Smooth muscle cell (in vitro differentiated cells): ENCODE data around the gene S1PR2. TPM values are rescaled to one million over a fixed set of nuclear protein-coding genes. Genes with fewer than 3 reads are reported as not detected.
"Not testable (repeated sequence)": the region's sequence is repeated elsewhere in the genome, so short reads cannot be mapped to it uniquely, and the experiment has no call there.

Experiments used
- DNase-seq: peaks from one replicate; lab custom pipeline; 2025; ENCODE audit not compliant: unreplicated experiment; lab: John Stamatoyannopoulos, UW
- H2AFZ ChIP-seq: fragments of 200-600 bp; sonication (generic); 2 replicates; pipeline ENCODE4 v1.6.0; 2016; ENCODE audit warnings: antibody characterized with exemption, low read depth, mild to moderate bottlenecking
- H3F3A ChIP-seq: fragments of 200-600 bp; sonication (generic); 2 replicates; pipeline ENCODE4 v1.6.0; 2017; ENCODE audit warnings: antibody characterized with exemption, low read depth
- H3K27ac ChIP-seq: fragments of 200-600 bp; sonication (generic); 2 replicates; pipeline ENCODE4 v1.5.1; 2016; ENCODE audit warnings: low read depth, mild to moderate bottlenecking
- H3K27me3 ChIP-seq: fragments of 200-600 bp; sonication (generic); 2 replicates; pipeline ENCODE4 v1.6.1; 2016; ENCODE audit warnings: low read depth, mild to moderate bottlenecking
- H3K36me3 ChIP-seq: fragments of 200-600 bp; sonication (generic); 2 replicates; pipeline ENCODE4 v1.5.1; 2016; ENCODE audit warnings: low read depth
- H3K4me1 ChIP-seq: fragments of 200-600 bp; sonication (generic); 2 replicates; pipeline ENCODE4 v1.5.1; 2016; ENCODE audit warnings: low read depth
- H3K4me2 ChIP-seq: fragments of 200-600 bp; sonication (generic); 2 replicates; pipeline ENCODE4 v1.6.0; 2016; ENCODE audit warnings: mild to moderate bottlenecking
- H3K4me3 ChIP-seq: fragments of 200-600 bp; sonication (generic); 2 replicates; pipeline ENCODE4 v1.5.1; 2016; ENCODE audit warnings: mild to moderate bottlenecking
- H3K79me2 ChIP-seq: fragments of 200-600 bp; sonication (generic); 2 replicates; pipeline ENCODE4 v1.6.0; 2016; ENCODE audit warnings: low read depth, mild to moderate bottlenecking
- H3K9ac ChIP-seq: fragments of 200-600 bp; sonication (generic); 2 replicates; pipeline ENCODE4 v1.6.0; 2016; ENCODE audit warnings: low read depth
- H3K9me3 ChIP-seq: fragments of 200-600 bp; sonication (generic); replicated peaks from 2 replicates; pipeline ENCODE4 v1.5.1; 2016; ENCODE audit warnings: low read depth
- H4K20me1 ChIP-seq: fragments of 200-600 bp; sonication (generic); 2 replicates; pipeline ENCODE4 v1.6.0; 2016; ENCODE audit warnings: low read depth
- WGBS: methylation state at CpG from one replicate; pipeline ENCODE4 v1.1.7; 2016; ENCODE audit warnings: low lambda C conversion rate; 5-methylcytosine and 5-hydroxymethylcytosine counted together
- polyA plus RNA-seq: library from polyadenylated mRNA; unstranded; fragments of >200 nt; fragmentation: Nextera tagmentation; extraction: Ambion mirVana; gene quantifications from 2 replicates; pipeline ENCODE4 v1.2.1, GENCODE V29; 2016
- total RNA-seq: library from RNA; depleted of rRNA; stranded (reverse); fragments of >200 nt; gene quantifications from 2 replicates; pipeline ENCODE4 v1.2.3, GENCODE V29; 2014
- TF ChIP-seq, protein P1 (sequence below): fragments of 200-600 bp; sonication (generic); IDR thresholded peaks from 2 replicates; pipeline ENCODE4 v1.5.1; 2017; ENCODE audit warnings: borderline replicate concordance, mild to moderate bottlenecking, antibody characterized with exemption; ENCODE audit not compliant: insufficient read depth, poor library complexity, severe bottlenecking

The S1PR2 gene
- total and polyA plus RNA-seq, 2 experiments from 2014 or later = 6.5 to 9.8 TPM

DNA sequence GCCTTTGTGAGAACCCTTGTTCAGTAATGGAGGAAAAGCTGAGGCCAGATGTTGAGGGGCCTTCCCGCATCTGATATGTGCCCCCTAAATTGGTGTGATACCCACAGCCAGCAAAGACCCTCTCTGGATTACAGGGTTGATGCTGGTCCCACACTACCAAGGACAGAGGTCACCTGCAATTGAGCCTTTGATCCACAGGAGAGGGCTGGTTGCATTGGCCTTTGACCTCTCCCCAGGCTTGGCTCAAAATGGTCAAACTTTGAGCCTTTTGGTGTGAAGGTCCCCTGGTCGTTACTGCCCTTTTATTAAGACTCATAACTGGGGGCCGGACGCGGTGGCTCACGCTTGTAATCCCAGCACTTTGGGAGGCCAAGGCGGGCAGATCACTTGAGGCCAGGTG, 12.5 kb upstream of the S1PR2 start:
- no peaks in the 10 kb centered on the region for H4K20me1 ChIP-seq
- H3K9ac ChIP-seq = no peak overlapping the region
- no peak overlapping the region for H3K4me3 ChIP-seq
- H3K27me3 ChIP-seq = no peaks in the 10 kb centered on the region
- no peaks in the 10 kb centered on the region for H3K9me3 ChIP-seq
- H3K36me3 ChIP-seq = no peaks in the 10 kb centered on the region
- H3F3A ChIP-seq = no peaks in the 10 kb centered on the region
- no peak overlapping the region for H3K4me2 ChIP-seq
- 97% methylated on average over 7 of the region's 7 CpGs for WGBS
- no peaks in the 10 kb centered on the region for H3K4me1 ChIP-seq
- H3K79me2 ChIP-seq = no peaks in the 10 kb centered on the region
- H2AFZ ChIP-seq = no peak overlapping the region
- H3K27ac ChIP-seq = no peak overlapping the region
- DNase-seq = no peak
- TF ChIP-seq, protein P1, sequence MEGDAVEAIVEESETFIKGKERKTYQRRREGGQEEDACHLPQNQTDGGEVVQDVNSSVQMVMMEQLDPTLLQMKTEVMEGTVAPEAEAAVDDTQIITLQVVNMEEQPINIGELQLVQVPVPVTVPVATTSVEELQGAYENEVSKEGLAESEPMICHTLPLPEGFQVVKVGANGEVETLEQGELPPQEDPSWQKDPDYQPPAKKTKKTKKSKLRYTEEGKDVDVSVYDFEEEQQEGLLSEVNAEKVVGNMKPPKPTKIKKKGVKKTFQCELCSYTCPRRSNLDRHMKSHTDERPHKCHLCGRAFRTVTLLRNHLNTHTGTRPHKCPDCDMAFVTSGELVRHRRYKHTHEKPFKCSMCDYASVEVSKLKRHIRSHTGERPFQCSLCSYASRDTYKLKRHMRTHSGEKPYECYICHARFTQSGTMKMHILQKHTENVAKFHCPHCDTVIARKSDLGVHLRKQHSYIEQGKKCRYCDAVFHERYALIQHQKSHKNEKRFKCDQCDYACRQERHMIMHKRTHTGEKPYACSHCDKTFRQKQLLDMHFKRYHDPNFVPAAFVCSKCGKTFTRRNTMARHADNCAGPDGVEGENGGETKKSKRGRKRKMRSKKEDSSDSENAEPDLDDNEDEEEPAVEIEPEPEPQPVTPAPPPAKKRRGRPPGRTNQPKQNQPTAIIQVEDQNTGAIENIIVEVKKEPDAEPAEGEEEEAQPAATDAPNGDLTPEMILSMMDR = no peak

DNA sequence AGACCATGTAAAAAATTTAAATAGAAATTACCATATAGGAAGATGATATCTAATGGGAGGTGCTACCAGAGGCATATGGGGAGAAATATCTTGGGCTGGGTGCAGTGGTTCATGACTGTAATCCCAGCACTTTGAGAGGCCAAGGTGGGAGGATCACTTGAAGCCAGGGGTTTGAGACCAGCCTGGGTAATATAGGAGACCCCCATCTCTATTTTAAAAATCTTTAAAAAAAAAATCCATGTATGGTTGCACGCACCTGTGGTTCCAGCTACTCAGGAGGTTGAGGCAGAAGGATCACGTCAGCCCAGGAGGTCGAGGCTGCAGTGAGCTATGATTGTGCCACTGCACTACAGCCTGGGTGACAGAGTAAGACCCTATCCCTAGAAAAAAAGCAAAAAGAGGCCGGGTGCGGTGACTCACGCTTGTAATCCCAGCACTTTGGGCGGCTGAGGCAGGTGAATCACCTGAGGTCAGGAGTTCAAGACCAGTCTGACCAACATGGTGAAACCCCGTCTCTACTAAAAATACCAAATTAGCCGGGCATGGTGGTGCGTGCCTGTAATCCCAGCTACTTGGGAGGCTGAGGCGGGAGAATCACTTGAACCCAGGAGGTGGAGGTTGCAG, 10.8 kb upstream of the S1PR2 start:
- H3K4me3 ChIP-seq, H4K20me1 ChIP-seq, H3K27me3 ChIP-seq, H3K9me3 ChIP-seq, H3K27ac ChIP-seq, H3F3A ChIP-seq, H3K9ac ChIP-seq, H3K4me2 ChIP-seq, H3K36me3 ChIP-seq, DNase-seq, H3K4me1 ChIP-seq, H2AFZ ChIP-seq, H3K79me2 ChIP-seq: not testable (repeated sequence)
- 94% methylated on average over 11 of the region's 11 CpGs for WGBS

DNA sequence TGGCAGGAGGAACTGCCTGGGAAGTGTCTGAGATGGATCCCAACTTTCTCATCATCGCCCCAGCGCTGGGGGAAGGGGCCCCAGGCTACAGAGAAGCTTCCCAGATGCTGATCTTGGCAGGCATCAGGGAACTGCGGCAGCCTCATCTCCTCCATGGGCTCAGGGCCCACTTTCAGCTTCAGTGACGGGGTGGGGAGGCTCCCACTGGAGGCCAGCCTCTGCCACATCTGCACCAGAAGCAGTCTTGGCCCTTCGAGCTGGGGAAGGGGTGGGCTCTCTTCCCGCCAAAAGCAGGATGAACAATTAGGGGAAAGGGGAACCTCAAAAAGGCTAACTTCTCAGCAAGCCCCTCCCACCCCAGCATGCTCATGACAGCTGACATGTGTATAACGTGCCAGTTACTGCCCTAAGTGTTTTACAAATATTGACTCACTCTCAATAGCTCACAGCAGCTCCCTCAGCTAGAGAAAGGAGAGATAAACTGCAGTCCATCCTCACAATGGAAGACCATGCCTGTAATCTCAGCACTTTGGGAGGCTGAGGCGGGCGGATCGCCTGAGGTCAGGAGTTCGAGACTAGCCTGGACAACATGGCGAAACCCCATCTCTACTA, 7.1 kb upstream of the S1PR2 start:
- Histone ChIP-seq H3K79me2 (no peaks in the 10 kb centered on the region), H2AFZ (no peak overlapping the region), H3K4me3 (no peak overlapping the region), H3K36me3 (no peaks in the 10 kb centered on the region), H3K27ac (no peak overlapping the region), H3K9me3 (no peaks in the 10 kb centered on the region), H3K9ac (no peak overlapping the region), H3K27me3 (no peaks in the 10 kb centered on the region), H4K20me1 (no peaks in the 10 kb centered on the region), H3K4me1 (no peaks in the 10 kb centered on the region), H3F3A (no peaks in the 10 kb centered on the region), H3K4me2 (no peak overlapping the region)
- DNase-seq = no peak
- 73% methylated on average over 12 of the region's 12 CpGs for WGBS
- TF ChIP-seq, protein P1 = no peak

DNA sequence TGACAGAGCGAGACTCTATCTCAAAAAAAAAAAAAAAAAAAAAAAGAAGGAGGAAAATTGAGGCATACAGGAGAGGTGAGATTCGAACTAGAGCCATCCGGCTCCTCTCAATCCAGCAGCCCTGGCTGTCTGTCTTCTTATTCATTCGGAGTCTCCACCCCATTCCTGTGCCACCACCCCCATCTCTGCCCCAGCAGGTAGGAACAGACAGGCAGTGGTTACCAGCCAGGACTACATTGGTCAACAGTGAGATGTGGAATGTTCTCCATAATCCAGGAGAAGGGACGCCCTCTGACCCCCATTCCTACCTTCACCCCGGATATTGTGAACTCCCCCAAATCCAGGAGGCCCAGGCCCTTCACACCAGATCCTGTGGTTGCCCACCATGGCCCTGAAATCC, 6.6 kb upstream of the S1PR2 start:
- H4K20me1 ChIP-seq = no peaks in the 10 kb centered on the region
- no peak overlapping the region for H3K4me2 ChIP-seq
- H3K9me3 ChIP-seq = no peaks in the 10 kb centered on the region
- H3K27ac ChIP-seq = no peak overlapping the region
- no peaks in the 10 kb centered on the region for H3K4me1 ChIP-seq
- no peaks in the 10 kb centered on the region for H3F3A ChIP-seq
- H3K27me3 ChIP-seq = no peaks in the 10 kb centered on the region
- WGBS = 91% methylated on average over 5 of the region's 6 CpGs
- H3K9ac ChIP-seq = no peak overlapping the region
- H3K79me2 ChIP-seq = no peaks in the 10 kb centered on the region
- TF ChIP-seq, protein P1 = no peak
- no peaks in the 10 kb centered on the region for H3K36me3 ChIP-seq
- DNase-seq = no peak
- H2AFZ ChIP-seq = no peak overlapping the region
- H3K4me3 ChIP-seq = no peak overlapping the region

DNA sequence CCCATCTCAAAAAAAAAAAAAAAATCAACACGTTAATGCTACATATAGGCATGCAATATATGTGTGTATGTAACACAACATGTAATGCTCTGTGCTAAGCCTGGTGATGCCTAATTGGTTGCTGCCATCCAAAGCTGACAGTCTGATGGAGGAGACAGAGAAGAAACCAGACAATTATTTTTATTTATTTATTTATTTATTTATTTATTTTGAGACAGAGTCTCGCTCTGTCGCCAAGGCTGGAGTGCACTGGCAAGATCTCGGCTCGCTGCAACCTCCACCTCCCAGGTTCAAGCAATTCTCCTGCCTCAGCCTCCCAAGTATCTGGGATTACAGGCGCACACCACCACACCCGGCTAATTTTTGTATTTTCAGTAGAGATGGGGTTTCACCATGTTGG, 4.3 kb upstream of the S1PR2 start:
- over 99% methylated on average over 7 of the region's 7 CpGs for WGBS
- H3K79me2 ChIP-seq, H3F3A ChIP-seq, H3K27me3 ChIP-seq, H3K4me2 ChIP-seq, H3K4me1 ChIP-seq, H2AFZ ChIP-seq, H3K9me3 ChIP-seq, H4K20me1 ChIP-seq, H3K36me3 ChIP-seq, H3K27ac ChIP-seq, H3K4me3 ChIP-seq, DNase-seq, H3K9ac ChIP-seq: not testable (repeated sequence)
